Endothelial cell of umbilical vein (primary cell): ENCODE measurements around the gene CD151.

Source experiments
- CTCF ChIP-seq, 2 donors: IDR thresholded peaks; 1 replicate in 1 of 2; 2 replicates in 1 of 2; pipeline ENCODE4 v1.5.1; 2011; ENCODE audit warnings: low read length in 2 of 2, mild to moderate bottlenecking in 2 of 2, moderate library complexity in 2 of 2, control low read depth in 1 of 2, inconsistent platforms in 1 of 2, low read depth in 1 of 2; ENCODE audit not compliant: insufficient read depth in 1 of 2; ENCODE audit errors: extremely low read depth in 1 of 2
- EZH2 ChIP-seq: IDR thresholded peaks from 2 replicates; pipeline ENCODE4 v1.6.1; 2012; ENCODE audit warnings: borderline replicate concordance, low read depth, mild to moderate bottlenecking, moderate library complexity, low read length, inconsistent platforms; ENCODE audit not compliant: severe bottlenecking
- FOS ChIP-seq: IDR thresholded peaks from 2 replicates; pipeline ENCODE4 v1.6.1; 2011; ENCODE audit warnings: mild to moderate bottlenecking, low read length, moderate library complexity, borderline replicate concordance; ENCODE audit not compliant: insufficient read depth
- JUN ChIP-seq: IDR thresholded peaks from 2 replicates; pipeline ENCODE4 v1.6.1; 2011; ENCODE audit warnings: borderline replicate concordance, low read depth; ENCODE audit not compliant: insufficient read length, insufficient read depth
- MAX ChIP-seq: IDR thresholded peaks from 2 replicates; pipeline ENCODE4 v1.6.1; 2011; ENCODE audit not compliant: insufficient read depth, insufficient read length
- POLR2A ChIP-seq: IDR thresholded peaks from 2 replicates; pipeline ENCODE4 v1.6.1; 2012; ENCODE audit warnings: low read depth, mild to moderate bottlenecking, control low read depth, low read length

- no peak for TF ChIP-seq CTCF (IDR thresholded peaks at IDR 0.05; ENCODE audit: extremely low read depth in 1 of 2, insufficient read depth in 1 of 2, low read depth in 1 of 2, low read length in 2 of 2)
- TF ChIP-seq POLR2A = no peak
- TF ChIP-seq MAX = no peak
- TF ChIP-seq EZH2 = no peak
- TF ChIP-seq FOS = no peak
- no peak for TF ChIP-seq JUN
Measured at GRCh38 chr11:864898-865297, 32.1 kb downstream of the CD151 start.
